ENCODE measurements around the gene GYPB. TPM values are rescaled to one million over a fixed set of nuclear protein-coding genes. Genes with fewer than 3 reads are reported as not detected.
"Not testable (repeated sequence)": the region's sequence is repeated elsewhere in the genome, so short reads cannot be mapped to it uniquely, and the experiment has no call there.

GYPB gene
- total RNA-seq, 2 experiments from 2014 or later: 0.70 TPM; not detected in 1

GRCh38 chr4:144024399-144025053 lies 5.3 kb upstream of the GYPB start:
- H3K9me3 Mint-ChIP-seq (ENCODE audit: low read depth); H3K4me1 Mint-ChIP-seq; H3K27ac Mint-ChIP-seq; DNase-seq; H3K36me3 Mint-ChIP-seq; ATAC-seq; CTCF ChIA-PET; H3K27me3 Mint-ChIP-seq; H3K4me3 Mint-ChIP-seq: not testable (repeated sequence)

- CTCF ChIA-PET; H3K9me3 Mint-ChIP-seq (ENCODE audit: low read depth); H3K27ac Mint-ChIP-seq; DNase-seq; H3K27me3 Mint-ChIP-seq; H3K4me1 Mint-ChIP-seq; H3K36me3 Mint-ChIP-seq; H3K4me3 Mint-ChIP-seq; ATAC-seq: not testable (repeated sequence)
Measured at GRCh38 chr4:144022772-144023400, 3.7 kb upstream of the GYPB start.

GRCh38 chr4:144021336-144021990 lies 2.3 kb upstream of the GYPB start:
- H3K27me3 Mint-ChIP-seq; CTCF ChIA-PET; H3K4me3 Mint-ChIP-seq; H3K36me3 Mint-ChIP-seq; DNase-seq; H3K27ac Mint-ChIP-seq; H3K4me1 Mint-ChIP-seq; H3K9me3 Mint-ChIP-seq (ENCODE audit: low read depth): not testable (repeated sequence)
- ATAC-seq: peak; percentile 51

DNA sequence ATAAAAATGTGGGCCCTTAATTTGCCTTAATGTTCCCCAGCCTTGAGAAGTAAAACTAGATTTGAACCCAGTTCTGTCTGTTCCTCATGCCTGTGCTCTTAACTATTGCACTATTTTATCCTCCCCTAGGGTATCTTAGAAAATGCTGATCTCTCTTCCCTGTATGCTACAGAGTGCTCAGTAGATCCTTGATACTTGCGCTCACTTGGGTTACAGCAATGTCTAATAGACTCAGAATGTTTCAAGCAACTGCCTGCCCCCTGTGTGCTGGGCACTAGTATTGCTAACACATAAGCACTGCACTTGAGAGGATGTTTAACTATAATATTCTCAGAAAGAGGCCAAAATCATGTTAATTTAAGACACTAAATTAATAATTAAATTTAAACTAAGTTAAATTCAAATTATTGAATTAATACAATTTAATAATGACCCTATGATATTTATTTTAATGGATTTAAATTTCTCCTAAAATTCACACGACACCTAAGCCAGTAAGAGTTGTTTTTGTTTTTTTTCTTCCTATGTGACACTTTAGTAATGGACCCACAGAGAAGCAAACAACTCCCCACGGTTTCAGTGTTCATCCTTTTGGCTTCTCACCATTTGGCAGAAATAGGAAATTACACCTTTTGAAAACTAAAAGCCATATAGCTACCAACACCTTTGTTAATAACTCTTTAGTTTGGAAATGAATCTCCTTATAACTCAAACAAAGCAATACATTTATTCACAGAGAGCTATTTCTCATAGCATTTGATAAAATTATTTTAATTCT lies 768 bp downstream of the GYPB start:
- H3K9me3 Mint-ChIP-seq (ENCODE audit: low read depth); DNase-seq; H3K27ac Mint-ChIP-seq; ATAC-seq; H3K4me3 Mint-ChIP-seq; CTCF ChIA-PET; H3K4me1 Mint-ChIP-seq; H3K27me3 Mint-ChIP-seq; H3K36me3 Mint-ChIP-seq: not testable (repeated sequence)

GRCh38 chr4:144017271-144017670 lies 1.9 kb downstream of the GYPB start:
- DNase-seq; H3K36me3 Mint-ChIP-seq; H3K4me3 Mint-ChIP-seq; H3K27ac Mint-ChIP-seq; H3K4me1 Mint-ChIP-seq; CTCF ChIA-PET; ATAC-seq; H3K27me3 Mint-ChIP-seq; H3K9me3 Mint-ChIP-seq (ENCODE audit: low read depth): not testable (repeated sequence)

- H3K4me3 Mint-ChIP-seq; ATAC-seq; H3K27me3 Mint-ChIP-seq; H3K36me3 Mint-ChIP-seq; CTCF ChIA-PET; H3K4me1 Mint-ChIP-seq; H3K27ac Mint-ChIP-seq; DNase-seq; H3K9me3 Mint-ChIP-seq (ENCODE audit: low read depth): not testable (repeated sequence)
Measured at GRCh38 chr4:144016057-144016605, 3.0 kb downstream of the GYPB start.

DNA sequence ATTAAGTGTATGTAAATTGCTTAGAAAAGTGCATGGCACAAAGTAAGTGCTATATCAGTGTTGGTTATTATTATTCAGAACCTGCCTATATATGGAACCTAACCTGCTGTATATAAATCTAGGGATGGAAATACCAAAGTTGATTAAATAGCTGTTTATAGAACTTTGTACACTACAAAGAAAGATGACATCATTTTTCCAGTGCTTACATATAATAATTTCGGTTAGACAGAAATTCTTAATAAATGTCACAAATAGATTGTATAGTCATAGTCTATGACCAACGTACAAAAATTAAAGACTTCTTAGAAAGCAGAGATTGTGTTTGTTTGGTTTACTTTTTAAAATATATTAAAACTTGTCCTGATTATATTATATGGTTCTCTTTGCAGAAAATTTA lies 4.4 kb downstream of the GYPB start:
- Mint-ChIP-seq H3K27ac (no peak overlapping the region), H3K9me3 (ENCODE audit: low read depth) (no peaks in the 10 kb centered on the region), H3K36me3 (no peaks in the 10 kb centered on the region), H3K4me3 (no peak overlapping the region), H3K27me3 (no peaks in the 10 kb centered on the region), H3K4me1 (no peaks in the 10 kb centered on the region)
- no peak for ATAC-seq
- DNase-seq: no peak
- CTCF ChIA-PET: no interaction called here

DNA sequence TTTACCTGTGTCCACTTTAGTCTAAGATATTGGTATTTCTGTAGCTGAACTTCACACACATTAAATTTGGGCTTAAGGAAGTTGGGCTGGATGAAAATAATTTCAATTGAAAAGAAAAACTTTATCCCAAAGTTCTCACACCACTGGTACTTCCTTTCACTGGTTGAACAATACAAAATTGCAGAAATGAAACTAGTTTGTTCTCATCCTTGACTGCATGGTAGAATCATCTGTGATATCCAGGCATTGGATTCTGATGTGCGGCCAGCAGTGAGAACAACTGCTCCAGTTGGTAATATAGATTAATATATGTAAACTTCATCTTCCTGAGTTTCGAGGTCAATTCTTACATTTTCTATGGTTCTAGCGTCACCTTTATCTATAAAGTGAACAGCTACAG lies 10.6 kb downstream of the GYPB start:
- ATAC-seq; H3K4me3 Mint-ChIP-seq; H3K9me3 Mint-ChIP-seq (ENCODE audit: low read depth); H3K4me1 Mint-ChIP-seq; DNase-seq; H3K36me3 Mint-ChIP-seq; H3K27me3 Mint-ChIP-seq; H3K27ac Mint-ChIP-seq; CTCF ChIA-PET: not testable (repeated sequence)

- H3K27me3 Mint-ChIP-seq; CTCF ChIA-PET; DNase-seq; ATAC-seq; H3K27ac Mint-ChIP-seq; H3K4me3 Mint-ChIP-seq; H3K36me3 Mint-ChIP-seq; H3K4me1 Mint-ChIP-seq; H3K9me3 Mint-ChIP-seq (ENCODE audit: low read depth): not testable (repeated sequence)
Measured at GRCh38 chr4:144007960-144008359, 11.2 kb downstream of the GYPB start.

- DNase-seq; CTCF ChIA-PET; H3K4me1 Mint-ChIP-seq; H3K36me3 Mint-ChIP-seq; ATAC-seq; H3K4me3 Mint-ChIP-seq; H3K27me3 Mint-ChIP-seq; H3K9me3 Mint-ChIP-seq (ENCODE audit: low read depth); H3K27ac Mint-ChIP-seq: not testable (repeated sequence)
Measured at GRCh38 chr4:144006200-144006803, 12.9 kb downstream of the GYPB start.

GRCh38 chr4:144005558-144005953 lies 13.6 kb downstream of the GYPB start:
- CTCF ChIA-PET; H3K9me3 Mint-ChIP-seq (ENCODE audit: low read depth); H3K4me1 Mint-ChIP-seq; H3K27ac Mint-ChIP-seq; H3K36me3 Mint-ChIP-seq; H3K4me3 Mint-ChIP-seq; ATAC-seq; H3K27me3 Mint-ChIP-seq; DNase-seq: not testable (repeated sequence)

GRCh38 chr4:144004868-144005557 lies 14.2 kb downstream of the GYPB start:
- DNase-seq; H3K4me1 Mint-ChIP-seq; ATAC-seq; H3K27ac Mint-ChIP-seq; H3K9me3 Mint-ChIP-seq (ENCODE audit: low read depth); H3K27me3 Mint-ChIP-seq; H3K4me3 Mint-ChIP-seq; H3K36me3 Mint-ChIP-seq; CTCF ChIA-PET: not testable (repeated sequence)

DNA sequence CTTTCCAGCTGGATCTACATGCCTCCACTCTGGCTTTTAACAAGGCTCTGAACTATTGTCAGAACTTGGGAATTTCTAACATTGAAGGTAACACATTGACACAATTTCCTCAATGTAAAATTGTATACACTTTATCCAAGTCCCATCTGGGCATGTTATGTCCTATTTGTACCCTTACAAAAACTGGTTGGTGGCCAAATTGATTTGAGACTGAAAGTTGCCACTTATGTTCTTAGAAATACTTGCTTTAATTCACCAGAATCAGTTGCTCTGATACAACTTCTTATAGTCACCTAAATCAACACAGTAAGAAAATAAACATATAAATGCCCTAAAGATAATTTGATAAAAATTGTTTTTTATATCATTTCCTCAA lies 15.3 kb downstream of the GYPB start:
- H3K36me3 Mint-ChIP-seq; H3K27ac Mint-ChIP-seq; ATAC-seq; CTCF ChIA-PET; DNase-seq; H3K4me3 Mint-ChIP-seq; H3K4me1 Mint-ChIP-seq; H3K9me3 Mint-ChIP-seq (ENCODE audit: low read depth): not testable (repeated sequence)
- peaks cover 10% of the 10 kb centered on the region for H3K27me3 Mint-ChIP-seq

Measured in activated CD8-positive, alpha-beta memory T cell treated with anti-CD3 and anti-CD28 coated beads, Interleukin-2, amount 10 ng/mL, durations not matched to agents 7 days and 5 days (primary cell).